Muscle of arm (tissue), 12 donors: ENCODE data around the gene OBI1. TPM values are rescaled to one million over a fixed set of nuclear protein-coding genes. Genes with fewer than 3 reads are reported as not detected.

Source experiments
- DNase-seq: peaks from one replicate; pipeline ENCODE4 v3.0.0-alpha.2; 2013
- polyA plus RNA-seq, 12 donors: library from polyadenylated mRNA; unstranded; fragments of 120-200 nt; gene quantifications; one replicate each; pipeline ENCODE4 v1.2.1, GENCODE V29; 2013; ENCODE audit not compliant: insufficient read length in 12 of 12

The OBI1 gene
- polyA plus RNA-seq, 12 donors: 12.7 to 24.3 (median 17.8) TPM; not detected in 1

DNA sequence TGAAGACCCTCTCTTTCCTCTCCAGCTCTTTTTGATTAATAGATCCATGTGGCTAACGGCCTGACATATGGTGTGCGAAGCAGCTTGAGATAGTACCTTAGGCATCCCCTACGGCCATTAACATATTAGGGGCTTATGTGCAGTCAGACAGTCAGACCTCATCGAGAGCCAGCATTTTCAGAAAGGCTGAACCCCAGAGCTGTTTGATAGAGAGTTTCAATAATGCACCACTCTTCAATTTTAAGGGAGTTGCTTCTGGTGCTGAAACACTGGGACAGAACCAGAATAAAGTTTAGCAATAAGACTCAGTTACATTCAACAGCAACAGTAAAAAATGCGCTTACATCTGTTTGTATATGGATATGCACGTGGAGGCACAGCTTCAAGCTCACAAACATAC, 66.4 kb downstream of the OBI1 start:
- no peak for DNase-seq

DNA sequence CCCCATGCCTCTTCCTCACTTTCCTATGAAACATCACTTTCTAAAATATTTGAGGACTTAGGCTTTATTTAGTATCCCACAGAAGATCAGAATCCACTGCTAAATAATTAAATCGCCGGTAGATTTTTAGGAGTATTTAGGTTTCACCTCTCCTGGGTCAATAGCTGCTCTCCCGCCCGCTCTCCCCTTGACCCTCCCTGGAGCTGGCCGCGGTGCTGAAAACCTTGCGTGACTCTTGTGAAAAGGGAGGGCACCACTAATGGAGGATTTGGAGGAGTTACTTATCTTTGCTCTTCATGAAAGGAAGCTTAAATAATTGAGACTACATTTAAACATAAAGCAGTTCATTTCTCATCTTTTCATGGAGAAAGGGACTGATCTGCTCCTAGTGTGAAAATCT, 69.7 kb downstream of the OBI1 start:
- DNase-seq: no peak

DNA sequence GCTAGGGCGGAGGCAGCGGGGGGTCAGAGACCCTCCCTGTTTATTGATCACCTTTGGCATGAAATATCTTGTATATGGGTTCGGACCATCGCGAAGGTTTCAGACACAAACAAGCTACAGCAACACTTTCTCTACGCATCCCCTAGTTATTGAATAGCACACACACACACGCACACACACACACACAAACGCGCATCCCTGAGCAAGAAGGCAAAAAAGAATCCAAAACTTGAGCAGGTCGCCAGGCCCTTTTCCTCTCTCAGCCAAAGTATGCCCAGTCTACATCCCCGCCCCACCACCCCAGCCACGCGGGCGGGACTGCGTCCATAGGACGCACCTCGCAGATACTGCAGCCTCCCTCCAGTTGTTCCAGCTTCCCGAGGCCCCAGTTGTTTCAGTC, 71.6 kb downstream of the OBI1 start:
- DNase-seq: no peak

DNA sequence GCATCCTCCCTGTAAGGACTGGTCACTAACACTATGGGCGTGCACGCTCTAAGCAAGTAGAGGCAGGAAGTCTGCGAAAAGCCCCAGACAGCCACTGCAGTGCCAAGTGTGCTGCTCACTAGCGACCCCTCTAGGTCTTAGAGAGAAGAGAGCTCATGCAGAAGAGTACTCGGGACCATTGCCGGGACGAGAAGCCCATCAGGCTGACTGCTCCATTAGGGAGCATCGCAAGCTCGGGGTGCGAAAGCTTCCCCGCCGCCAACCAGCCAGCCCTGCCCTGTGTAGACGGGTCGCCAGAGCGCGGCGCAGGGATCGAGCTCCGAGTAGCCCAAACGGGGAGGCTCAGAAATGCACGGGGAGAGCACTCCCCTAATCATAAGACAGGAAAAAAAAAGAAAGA, 72.2 kb downstream of the OBI1 start:
- DNase-seq: no peak

- no peak for DNase-seq
Measured at GRCh38 chr13:78576261-78576660, 82.7 kb downstream of the OBI1 start.

DNA sequence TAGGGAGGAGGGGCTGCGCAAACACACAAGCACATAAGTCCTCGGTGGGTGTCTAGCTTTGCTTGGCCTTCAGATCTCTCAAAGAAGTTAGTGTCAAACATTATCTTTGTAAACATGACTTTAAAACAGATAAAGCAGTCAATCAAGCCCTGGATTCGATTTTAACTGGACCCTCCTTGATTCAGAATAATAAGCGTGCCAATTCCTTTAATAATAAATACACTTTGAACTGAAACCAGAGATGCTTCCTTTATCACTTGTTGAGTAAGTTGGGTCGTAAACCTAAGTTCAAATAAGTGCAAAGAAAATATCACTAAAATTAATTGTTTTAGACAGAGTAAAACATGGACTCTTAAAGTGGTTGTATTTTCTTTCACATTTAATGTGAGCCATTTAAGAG, 86.5 kb downstream of the OBI1 start:
- DNase-seq: no peak

- DNase-seq: no peak
Measured at GRCh38 chr13:78569029-78569428, 89.9 kb downstream of the OBI1 start.

GRCh38 chr13:78566631-78567030, 92.3 kb downstream of the OBI1 start:
- no peak for DNase-seq

Other genes with a start within 250 kb of the OBI1 start
- 10 to 100 TPM in 7 of 12 donors, 1 to 10 TPM in 4, not detected in 1; 7.3 to 20.0 (median 11.3) TPM for gene POU4F1, start 55.6 kb downstream of the OBI1 start, polyA plus RNA-seq